Neural cell (in vitro differentiated cells): ENCODE data around the gene SPTBN1. TPM values are rescaled to one million over a fixed set of nuclear protein-coding genes. Genes with fewer than 3 reads are reported as not detected.

Experiments used
- H2AFZ ChIP-seq: fragments of 200-600, 300-800 bp; sonication (generic), shearing (Covaris generic); 2 replicates; pipeline ENCODE4 v1.6.0; 2014; ENCODE audit warnings: low read depth, mild to moderate bottlenecking, antibody characterized with exemption, low read length, moderate library complexity
- H3F3A ChIP-seq: fragments of 200-600 bp; shearing (Covaris generic); 2 replicates; pipeline ENCODE4 v1.6.1; 2016; ENCODE audit warnings: mild to moderate bottlenecking, moderate library complexity, mixed read lengths, antibody characterized with exemption, low read length; ENCODE audit not compliant: insufficient read depth, poor library complexity, severe bottlenecking
- H3K27ac ChIP-seq: fragments of 200-600, 300-800 bp; sonication (generic), shearing (Covaris generic); 2 replicates; pipeline ENCODE4 v1.5.1; 2014; ENCODE audit warnings: mild to moderate bottlenecking, low read length, moderate library complexity
- H3K27me3 ChIP-seq: fragments of 300-800, 200-600 bp; sonication (generic), shearing (Covaris generic); 2 replicates; pipeline ENCODE4 v1.6.0; 2014; ENCODE audit warnings: mild to moderate bottlenecking, low read depth, low read length, moderate library complexity; ENCODE audit not compliant: insufficient read depth
- H3K36me3 ChIP-seq: fragments of 300-800, 200-600 bp; sonication (generic), shearing (Covaris generic); 2 replicates; pipeline ENCODE4 v1.5.1; 2014; ENCODE audit warnings: mild to moderate bottlenecking, antibody characterized with exemption, low read length, moderate library complexity; ENCODE audit not compliant: insufficient read depth
- H3K4me2 ChIP-seq: fragments of 300-800, 200-600 bp; sonication (generic), shearing (Covaris generic); 2 replicates; pipeline ENCODE4 v1.6.0; 2014; ENCODE audit warnings: mild to moderate bottlenecking, low read length
- H3K4me3 ChIP-seq: fragments of 300-800, 200-600 bp; sonication (generic), shearing (Covaris generic); 2 replicates; pipeline ENCODE4 v1.5.1; 2014; ENCODE audit warnings: mild to moderate bottlenecking, low read length, moderate library complexity
- H3K79me2 ChIP-seq: fragments of 200-600 bp; shearing (Covaris generic); replicated peaks from 2 replicates; pipeline ENCODE4 v1.6.0; 2014; ENCODE audit warnings: mild to moderate bottlenecking, low read length, moderate library complexity; ENCODE audit not compliant: insufficient read depth
- H3K9ac ChIP-seq: fragments of 300-800, 200-600 bp; sonication (generic), shearing (Covaris generic); 2 replicates; pipeline ENCODE4 v1.6.1; 2016; ENCODE audit warnings: mild to moderate bottlenecking, low read length, mixed read lengths
- H3K9me2 ChIP-seq: fragments of 200-600 bp; shearing (Covaris generic); 2 replicates; pipeline ENCODE4 v1.6.1; 2016; ENCODE audit warnings: mild to moderate bottlenecking, low read length, mixed read lengths; ENCODE audit not compliant: insufficient read depth
- H3K9me3 ChIP-seq: fragments of 200-600, 300-800 bp; sonication (generic), shearing (Covaris generic); 2 replicates; pipeline ENCODE4 v1.6.1; 2016; ENCODE audit warnings: mild to moderate bottlenecking, mixed run types, low read length, moderate library complexity, mixed read lengths
- H4K20me1 ChIP-seq: fragments of 200-600 bp; shearing (Covaris generic); 2 replicates; pipeline ENCODE4 v1.6.1; 2016; ENCODE audit warnings: mild to moderate bottlenecking, mixed run types; ENCODE audit not compliant: insufficient read depth
- EP300 ChIP-seq: fragments of 450-650 bp; conservative IDR thresholded peaks from 2 replicates; pipeline ENCODE4 v1.6.1; 2014; ENCODE audit warnings: antibody characterized with exemption, mild to moderate bottlenecking, moderate library complexity; ENCODE audit not compliant: poor library complexity, severe bottlenecking
- EZH2 ChIP-seq: fragments of 200-600, 300-800 bp; shearing (Covaris generic), sonication (generic); IDR thresholded peaks from 2 replicates; pipeline ENCODE4 v1.6.1; 2014; ENCODE audit warnings: antibody characterized with exemption, low read length, borderline replicate concordance, mild to moderate bottlenecking; ENCODE audit not compliant: insufficient read depth, poor library complexity, severe bottlenecking
- MXI1 ChIP-seq: fragments of 450-650 bp; conservative IDR thresholded peaks from 2 replicates; pipeline ENCODE4 v1.6.1; 2014; ENCODE audit warnings: antibody characterized with exemption, mild to moderate bottlenecking; ENCODE audit not compliant: poor library complexity, severe bottlenecking
- POLR2AphosphoS5 ChIP-seq: IDR thresholded peaks from 2 replicates; pipeline ENCODE4 v1.6.1; 2012
- RAD21 ChIP-seq: fragments of 450-650 bp; conservative IDR thresholded peaks from 2 replicates; pipeline ENCODE4 v1.6.1; 2014; ENCODE audit warnings: antibody characterized with exemption, mild to moderate bottlenecking, moderate library complexity
- SMC3 ChIP-seq: fragments of 450-650 bp; conservative IDR thresholded peaks from 2 replicates; pipeline ENCODE4 v1.6.1; 2014; ENCODE audit warnings: antibody characterized with exemption, mild to moderate bottlenecking, moderate library complexity; ENCODE audit not compliant: poor library complexity
- TAF1 ChIP-seq: IDR thresholded peaks from 2 replicates; pipeline ENCODE4 v1.6.1; 2012; ENCODE audit warnings: low read depth
- polyA plus RNA-seq: library from polyadenylated mRNA; depleted of rRNA; stranded (reverse); fragments of >200 nt; gene quantifications from 2 replicates; pipeline ENCODE4 v1.2.3, GENCODE V29; 2014
- TF ChIP-seq, protein P1 (sequence below): fragments of 450-650 bp; IDR thresholded peaks from 2 replicates; pipeline ENCODE4 v1.5.1; 2014; ENCODE audit warnings: antibody characterized with exemption, mild to moderate bottlenecking, moderate library complexity; ENCODE audit not compliant: poor library complexity, severe bottlenecking
- TF ChIP-seq, protein P2 (sequence below): IDR thresholded peaks from 2 replicates; pipeline ENCODE4 v1.6.1; 2012; ENCODE audit warnings: borderline replicate concordance

The SPTBN1 gene
- polyA plus RNA-seq, 1 donor from 2014 or later = 92.1 TPM

DNA sequence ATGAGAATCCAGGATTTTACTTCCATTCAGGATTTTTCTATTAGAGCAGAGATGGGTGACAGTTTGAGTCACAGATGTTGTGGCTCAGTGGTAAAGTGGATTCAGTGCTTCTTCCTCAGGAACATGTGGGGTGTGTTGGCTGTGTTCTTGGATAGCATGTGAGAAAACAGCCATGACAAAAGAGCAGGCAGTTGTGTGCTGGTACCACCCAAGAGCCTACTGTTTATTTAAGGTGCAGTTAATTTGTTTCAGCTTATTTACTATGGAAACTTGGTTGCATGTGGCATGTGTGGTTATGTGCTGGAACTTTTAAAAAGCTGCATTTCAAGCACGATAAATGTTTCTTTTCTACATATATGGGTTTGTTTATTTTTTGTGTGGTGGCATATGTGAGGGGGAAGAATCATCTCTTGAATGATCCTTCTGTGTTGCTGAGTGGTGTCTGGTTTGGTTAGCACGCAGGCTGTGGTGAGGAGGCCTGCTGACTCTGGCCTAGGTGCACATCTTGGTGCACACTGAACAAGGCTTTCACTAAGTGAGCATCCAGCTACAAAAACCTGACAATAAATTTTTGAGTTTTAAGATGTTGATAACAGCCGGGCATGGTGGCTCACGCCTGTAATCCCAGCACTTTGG is 67.3 kb downstream of the SPTBN1 start:
- Histone ChIP-seq H3K4me3 (no peak overlapping the region), H3K9me2 (no peaks in the 10 kb centered on the region), H3K4me2 (no peak overlapping the region), H3K36me3 (peaks cover 7% of the 10 kb centered on the region), H3K27ac (no peak overlapping the region), H4K20me1 (peaks cover 5% of the 10 kb centered on the region), H3K9me3 (no peaks in the 10 kb centered on the region), H3K27me3 (no peaks in the 10 kb centered on the region), H3K9ac (no peak overlapping the region), H2AFZ (no peak overlapping the region), H3K79me2 (no peaks in the 10 kb centered on the region), H3F3A (no peaks in the 10 kb centered on the region)
- TF ChIP-seq EP300 (no peak), POLR2AphosphoS5 (no peak), MXI1 (no peak), EZH2 (no peak), TAF1 (no peak), RAD21 (no peak), SMC3 (no peak)
- TF ChIP-seq, protein P1, sequence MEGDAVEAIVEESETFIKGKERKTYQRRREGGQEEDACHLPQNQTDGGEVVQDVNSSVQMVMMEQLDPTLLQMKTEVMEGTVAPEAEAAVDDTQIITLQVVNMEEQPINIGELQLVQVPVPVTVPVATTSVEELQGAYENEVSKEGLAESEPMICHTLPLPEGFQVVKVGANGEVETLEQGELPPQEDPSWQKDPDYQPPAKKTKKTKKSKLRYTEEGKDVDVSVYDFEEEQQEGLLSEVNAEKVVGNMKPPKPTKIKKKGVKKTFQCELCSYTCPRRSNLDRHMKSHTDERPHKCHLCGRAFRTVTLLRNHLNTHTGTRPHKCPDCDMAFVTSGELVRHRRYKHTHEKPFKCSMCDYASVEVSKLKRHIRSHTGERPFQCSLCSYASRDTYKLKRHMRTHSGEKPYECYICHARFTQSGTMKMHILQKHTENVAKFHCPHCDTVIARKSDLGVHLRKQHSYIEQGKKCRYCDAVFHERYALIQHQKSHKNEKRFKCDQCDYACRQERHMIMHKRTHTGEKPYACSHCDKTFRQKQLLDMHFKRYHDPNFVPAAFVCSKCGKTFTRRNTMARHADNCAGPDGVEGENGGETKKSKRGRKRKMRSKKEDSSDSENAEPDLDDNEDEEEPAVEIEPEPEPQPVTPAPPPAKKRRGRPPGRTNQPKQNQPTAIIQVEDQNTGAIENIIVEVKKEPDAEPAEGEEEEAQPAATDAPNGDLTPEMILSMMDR = no peak
- TF ChIP-seq, protein P2, sequence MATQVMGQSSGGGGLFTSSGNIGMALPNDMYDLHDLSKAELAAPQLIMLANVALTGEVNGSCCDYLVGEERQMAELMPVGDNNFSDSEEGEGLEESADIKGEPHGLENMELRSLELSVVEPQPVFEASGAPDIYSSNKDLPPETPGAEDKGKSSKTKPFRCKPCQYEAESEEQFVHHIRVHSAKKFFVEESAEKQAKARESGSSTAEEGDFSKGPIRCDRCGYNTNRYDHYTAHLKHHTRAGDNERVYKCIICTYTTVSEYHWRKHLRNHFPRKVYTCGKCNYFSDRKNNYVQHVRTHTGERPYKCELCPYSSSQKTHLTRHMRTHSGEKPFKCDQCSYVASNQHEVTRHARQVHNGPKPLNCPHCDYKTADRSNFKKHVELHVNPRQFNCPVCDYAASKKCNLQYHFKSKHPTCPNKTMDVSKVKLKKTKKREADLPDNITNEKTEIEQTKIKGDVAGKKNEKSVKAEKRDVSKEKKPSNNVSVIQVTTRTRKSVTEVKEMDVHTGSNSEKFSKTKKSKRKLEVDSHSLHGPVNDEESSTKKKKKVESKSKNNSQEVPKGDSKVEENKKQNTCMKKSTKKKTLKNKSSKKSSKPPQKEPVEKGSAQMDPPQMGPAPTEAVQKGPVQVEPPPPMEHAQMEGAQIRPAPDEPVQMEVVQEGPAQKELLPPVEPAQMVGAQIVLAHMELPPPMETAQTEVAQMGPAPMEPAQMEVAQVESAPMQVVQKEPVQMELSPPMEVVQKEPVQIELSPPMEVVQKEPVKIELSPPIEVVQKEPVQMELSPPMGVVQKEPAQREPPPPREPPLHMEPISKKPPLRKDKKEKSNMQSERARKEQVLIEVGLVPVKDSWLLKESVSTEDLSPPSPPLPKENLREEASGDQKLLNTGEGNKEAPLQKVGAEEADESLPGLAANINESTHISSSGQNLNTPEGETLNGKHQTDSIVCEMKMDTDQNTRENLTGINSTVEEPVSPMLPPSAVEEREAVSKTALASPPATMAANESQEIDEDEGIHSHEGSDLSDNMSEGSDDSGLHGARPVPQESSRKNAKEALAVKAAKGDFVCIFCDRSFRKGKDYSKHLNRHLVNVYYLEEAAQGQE = no peak

DNA sequence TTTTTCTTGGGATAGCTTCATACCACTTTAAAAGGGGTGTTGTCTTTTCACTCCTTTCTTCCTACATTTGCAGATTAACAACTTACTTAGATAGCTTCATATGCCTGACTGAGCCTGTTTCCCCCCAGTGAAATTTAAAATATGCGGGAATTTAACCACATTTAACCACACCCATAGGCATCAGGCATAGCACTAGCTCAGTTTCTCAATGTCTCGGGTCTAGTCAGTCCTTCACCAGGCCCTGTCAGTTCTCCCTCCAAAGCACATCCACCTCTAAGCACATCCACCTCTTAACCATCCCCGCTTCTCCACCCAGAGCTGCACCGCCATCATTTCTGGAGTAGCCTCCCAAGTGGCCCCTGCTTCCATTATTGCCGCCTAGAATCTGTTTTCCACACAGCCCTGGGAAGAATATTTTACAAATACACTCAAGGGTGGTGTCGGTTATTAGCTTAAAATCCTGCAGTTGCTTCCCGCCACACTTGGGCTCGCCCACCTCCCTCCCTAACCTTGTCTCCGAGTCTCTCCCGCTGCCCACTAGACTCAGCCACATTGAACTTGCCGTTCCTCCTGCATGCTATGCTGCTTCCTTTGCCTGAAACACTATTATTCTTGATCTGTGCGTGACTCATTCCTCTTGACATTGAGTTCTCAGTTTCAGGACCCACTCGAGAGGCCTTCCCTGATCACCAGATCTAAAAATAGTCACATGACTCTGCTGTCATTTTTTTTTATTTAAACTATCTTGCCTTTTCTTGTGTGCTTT is 68.3 kb downstream of the SPTBN1 start:
- Histone ChIP-seq H2AFZ (no peak overlapping the region), H3K36me3 (peaks cover 7% of the 10 kb centered on the region), H3K27ac (no peak overlapping the region), H3K4me3 (no peak overlapping the region), H3K79me2 (no peaks in the 10 kb centered on the region), H3K9me2 (no peaks in the 10 kb centered on the region), H3K27me3 (no peaks in the 10 kb centered on the region), H4K20me1 (peaks cover 5% of the 10 kb centered on the region), H3F3A (no peaks in the 10 kb centered on the region), H3K9ac (no peak overlapping the region), H3K4me2 (no peak overlapping the region), H3K9me3 (no peaks in the 10 kb centered on the region)
- TF ChIP-seq, protein P2 = no peak
- TF ChIP-seq, protein P1 = no peak
- TF ChIP-seq SMC3 (no peak), TAF1 (no peak), POLR2AphosphoS5 (no peak), MXI1 (no peak), EZH2 (no peak), EP300 (no peak), RAD21 (no peak)
